Measurements from ENCODE around the gene DYNC1I1. TPM values are rescaled to one million over a fixed set of nuclear protein-coding genes. Genes with fewer than 3 reads are reported as not detected.

The DYNC1I1 gene
- total and polyA plus RNA-seq, 8 donors, result 1.6 to 16.0 (median 9.6) TPM

- ATAC-seq (no peak), DNase-seq (no peak)
- Histone ChIP-seq H3K27ac (no peak overlapping the region), H3K9me3 (peaks cover 0 to 8% of the 10 kb centered on the region in 2 donors), H3K4me1 (no peaks in the 10 kb centered on the region), H3K27me3 (no peaks in the 10 kb centered on the region), H3K4me3 (no peak overlapping the region), H3K36me3 (no peaks in the 10 kb centered on the region)
- intact Hi-C loops (cut with DNase I), result no loop called here
- no peak for TF ChIP-seq CTCF (IDR thresholded peaks at IDR 0.05)
Observed at GRCh38 chr7:96100737-96101136, 328.4 kb downstream of the DYNC1I1 start.

GRCh38 chr7:96102096-96102811 is 329.9 kb downstream of the DYNC1I1 start:
- no peak overlapping the region for H3K27ac ChIP-seq
- no peak for TF ChIP-seq CTCF (IDR thresholded peaks at IDR 0.05)
- H3K9me3 ChIP-seq, result peaks cover 0 to 8% of the 10 kb centered on the region in 2 donors
- ATAC-seq (no peak), DNase-seq (no peak)
- intact Hi-C loops (cut with DNase I), result no loop called here
- H3K36me3 ChIP-seq, result no peaks in the 10 kb centered on the region
- no peak overlapping the region for H3K4me3 ChIP-seq
- no peaks in the 10 kb centered on the region for H3K4me1 ChIP-seq
- no peaks in the 10 kb centered on the region for H3K27me3 ChIP-seq

- intact Hi-C loops (cut with DNase I), result no loop called here
- Histone ChIP-seq H3K27ac (no peak overlapping the region), H3K36me3 (no peaks in the 10 kb centered on the region), H3K9me3 (no peaks in the 10 kb centered on the region), H3K4me1 (no peaks in the 10 kb centered on the region), H3K27me3 (no peaks in the 10 kb centered on the region), H3K4me3 (no peak overlapping the region)
- ATAC-seq (no peak), DNase-seq (no peak)
- no peak for TF ChIP-seq CTCF (IDR thresholded peaks at IDR 0.05)
Observed at GRCh38 chr7:96104984-96105383, 332.6 kb downstream of the DYNC1I1 start.

- DNase-seq, result no peak
- Histone ChIP-seq H3K4me3 (no peak overlapping the region), H3K27ac (no peak overlapping the region), H3K27me3 (no peaks in the 10 kb centered on the region), H3K4me1 (no peaks in the 10 kb centered on the region), H3K9me3 (peaks cover 0 to 2% of the 10 kb centered on the region in 2 donors), H3K36me3 (no peaks in the 10 kb centered on the region)
- intact Hi-C loops (cut with DNase I), result no loop called here
- TF ChIP-seq CTCF (IDR thresholded peaks at IDR 0.05), result no peak
- ATAC-seq, result no peak
Observed at GRCh38 chr7:96111405-96111804, 339.1 kb downstream of the DYNC1I1 start.

- intact Hi-C loops (cut with DNase I), result no loop called here
- Histone ChIP-seq H3K4me1 (no peaks in the 10 kb centered on the region), H3K27me3 (no peaks in the 10 kb centered on the region), H3K27ac (no peak overlapping the region), H3K36me3 (no peaks in the 10 kb centered on the region), H3K4me3 (no peak overlapping the region), H3K9me3 (peaks cover 0 to 2% of the 10 kb centered on the region in 2 donors)
- no peak for DNase-seq
- TF ChIP-seq CTCF (IDR thresholded peaks at IDR 0.05), result no peak
- no peak for ATAC-seq
Observed at GRCh38 chr7:96114190-96114589, 341.8 kb downstream of the DYNC1I1 start.
